ENCODE results near the gene PRKCE. TPM values are rescaled to one million over a fixed set of nuclear protein-coding genes. Genes with fewer than 3 reads are reported as not detected.

PRKCE gene
- 1.0 and 7.6 TPM in 2 replicates for polyA plus RNA-seq

DNA sequence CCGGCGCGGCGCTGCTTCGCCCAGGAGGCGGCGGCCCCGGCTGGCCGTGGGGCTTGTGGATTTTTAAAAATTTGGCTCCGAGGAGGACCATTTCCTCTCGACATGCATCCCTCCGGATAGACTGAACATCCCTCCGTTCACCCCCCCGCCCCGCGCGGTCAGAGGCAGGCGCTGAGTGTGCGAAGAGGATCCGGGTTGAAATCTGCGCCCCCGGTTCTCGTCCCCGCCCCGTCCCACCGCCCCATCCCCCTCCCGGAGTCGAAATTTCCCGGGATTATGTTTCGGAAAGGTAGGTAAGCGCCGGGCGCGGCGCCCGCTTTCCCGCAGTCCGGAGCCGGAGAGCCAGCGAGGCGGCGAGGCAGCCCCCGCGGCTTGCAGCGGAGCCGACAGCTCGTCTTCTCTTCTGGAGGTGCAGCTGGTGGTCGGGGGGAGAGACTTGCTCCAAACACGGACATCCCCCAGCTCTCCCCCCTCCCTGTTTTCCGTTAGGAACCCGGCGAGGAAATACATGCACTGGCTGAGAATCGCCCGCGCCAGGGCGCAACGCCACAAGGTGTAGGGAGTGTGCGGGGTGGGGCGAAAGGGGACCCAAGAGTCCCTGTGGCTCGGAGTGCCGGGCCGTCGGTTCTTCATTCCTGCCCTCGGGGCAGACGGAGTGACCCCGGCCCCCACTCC, at the start of gene PRKCE:
Gene PRKCE, plus strand, starts transcription at position 261 of the 675 bp plus-strand sequence.

DNA sequence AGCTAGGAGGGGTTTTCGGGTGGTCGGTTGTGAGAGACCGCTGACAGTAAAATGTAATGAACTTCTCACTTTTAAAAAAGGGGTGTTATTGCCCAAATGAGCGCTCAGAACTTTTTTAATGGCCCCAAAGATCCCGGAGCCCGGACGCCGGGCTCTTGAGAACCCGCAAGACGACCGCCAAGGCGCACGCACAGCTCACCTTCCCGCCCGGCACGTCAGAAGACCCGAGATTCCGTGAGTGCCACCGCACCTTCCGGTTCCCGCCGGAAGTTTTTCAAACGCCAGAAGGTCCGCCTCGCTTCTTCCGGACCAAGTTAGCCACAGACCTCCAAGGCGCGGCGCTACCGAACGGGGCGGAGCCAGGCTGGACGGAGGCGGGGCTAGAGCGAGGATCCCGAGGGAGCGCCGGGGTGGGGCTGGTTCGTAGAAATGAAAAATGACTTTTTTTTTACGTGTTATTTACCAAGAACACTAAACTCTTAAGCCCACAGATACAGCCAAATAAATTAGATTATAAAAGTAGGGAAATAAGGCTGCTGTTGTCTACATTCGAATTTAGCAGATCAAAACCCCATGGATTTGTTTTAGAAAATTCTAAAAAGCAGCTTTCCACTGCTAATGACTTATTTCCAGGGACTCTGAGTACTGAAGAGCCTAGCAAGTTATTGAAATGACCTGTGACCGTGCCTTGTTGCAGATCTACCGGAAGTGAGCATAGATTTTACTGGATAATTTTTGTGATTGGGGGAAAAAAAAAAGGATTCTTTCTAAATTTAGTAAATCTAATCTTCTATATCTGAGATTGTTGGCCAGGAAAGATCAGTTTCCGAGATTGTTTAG, 40.2 kb upstream of the PRKCE start, which contains the start of gene SRBD1:
Gene SRBD1, minus strand, starts transcription at position 248 of the 840 bp plus-strand sequence. CDS start 5,826 bp downstream, outside the sequence.

Other genes starting within 250 kb of the PRKCE start
- 6.4 and 8.5 TPM in 2 replicates for gene SRBD1, start 40.4 kb upstream of the PRKCE start, polyA plus RNA-seq

All from Purkinje cell (primary cell).